HL-60 (cell line): ENCODE data around the gene BMX.

Experiments used
- DNase-seq, 2 experiments: peaks; one replicate each; pipeline ENCODE4 v3.0.0-alpha.2; 2010 to 2020; ENCODE audit warnings: low read depth in 1 of 2, low spot score in 1 of 2
- H3K27ac ChIP-seq: fragments of 250-450 bp; sonication (Bioruptor Pico); replicated peaks from 2 replicates; pipeline ENCODE4 v1.5.1; 2020; ENCODE audit warnings: mild to moderate bottlenecking, moderate library complexity
- H3K27me3 ChIP-seq: fragments of 250-450 bp; sonication (Bioruptor Pico); 2 replicates; pipeline ENCODE4 v1.5.1; 2021; ENCODE audit warnings: mild to moderate bottlenecking, moderate library complexity; ENCODE audit not compliant: insufficient read depth, poor library complexity, severe bottlenecking
- H3K4me3 ChIP-seq: replicated peaks from 2 replicates; pipeline ENCODE4 v1.5.1; 2011; ENCODE audit warnings: mild to moderate bottlenecking, control low read depth, low read length; ENCODE audit not compliant: insufficient read depth
- CTCF ChIP-seq: IDR thresholded peaks from one replicate; pipeline ENCODE4 v1.5.1; 2011; ENCODE audit warnings: low read length, control low read depth, inconsistent platforms; ENCODE audit not compliant: insufficient read depth
- GABPA ChIP-seq: IDR thresholded peaks from 2 replicates; pipeline ENCODE4 v1.6.1; 2012; ENCODE audit warnings: low read depth
- POLR2AphosphoS5 ChIP-seq: IDR thresholded peaks from 2 replicates; pipeline ENCODE4 v1.6.1; 2012; ENCODE audit warnings: low read depth
- SPI1 ChIP-seq: IDR thresholded peaks from 2 replicates; pipeline ENCODE4 v1.6.1; 2012; ENCODE audit warnings: low read depth, mild to moderate bottlenecking, borderline replicate concordance
- TF ChIP-seq, protein P1 (sequence below): IDR thresholded peaks from 2 replicates; pipeline ENCODE4 v1.6.1; 2012; ENCODE audit warnings: low read depth; ENCODE audit not compliant: insufficient replicate concordance

The BMX gene

GRCh38 chrX:15501506-15501905 is 899 bp downstream of the BMX start:
- Histone ChIP-seq H3K27me3 (no peaks in the 10 kb centered on the region), H3K27ac (no peak overlapping the region)
- TF ChIP-seq SPI1 (no peak), POLR2AphosphoS5 (no peak), CTCF (no peak), GABPA (no peak)
- TF ChIP-seq, protein P1, sequence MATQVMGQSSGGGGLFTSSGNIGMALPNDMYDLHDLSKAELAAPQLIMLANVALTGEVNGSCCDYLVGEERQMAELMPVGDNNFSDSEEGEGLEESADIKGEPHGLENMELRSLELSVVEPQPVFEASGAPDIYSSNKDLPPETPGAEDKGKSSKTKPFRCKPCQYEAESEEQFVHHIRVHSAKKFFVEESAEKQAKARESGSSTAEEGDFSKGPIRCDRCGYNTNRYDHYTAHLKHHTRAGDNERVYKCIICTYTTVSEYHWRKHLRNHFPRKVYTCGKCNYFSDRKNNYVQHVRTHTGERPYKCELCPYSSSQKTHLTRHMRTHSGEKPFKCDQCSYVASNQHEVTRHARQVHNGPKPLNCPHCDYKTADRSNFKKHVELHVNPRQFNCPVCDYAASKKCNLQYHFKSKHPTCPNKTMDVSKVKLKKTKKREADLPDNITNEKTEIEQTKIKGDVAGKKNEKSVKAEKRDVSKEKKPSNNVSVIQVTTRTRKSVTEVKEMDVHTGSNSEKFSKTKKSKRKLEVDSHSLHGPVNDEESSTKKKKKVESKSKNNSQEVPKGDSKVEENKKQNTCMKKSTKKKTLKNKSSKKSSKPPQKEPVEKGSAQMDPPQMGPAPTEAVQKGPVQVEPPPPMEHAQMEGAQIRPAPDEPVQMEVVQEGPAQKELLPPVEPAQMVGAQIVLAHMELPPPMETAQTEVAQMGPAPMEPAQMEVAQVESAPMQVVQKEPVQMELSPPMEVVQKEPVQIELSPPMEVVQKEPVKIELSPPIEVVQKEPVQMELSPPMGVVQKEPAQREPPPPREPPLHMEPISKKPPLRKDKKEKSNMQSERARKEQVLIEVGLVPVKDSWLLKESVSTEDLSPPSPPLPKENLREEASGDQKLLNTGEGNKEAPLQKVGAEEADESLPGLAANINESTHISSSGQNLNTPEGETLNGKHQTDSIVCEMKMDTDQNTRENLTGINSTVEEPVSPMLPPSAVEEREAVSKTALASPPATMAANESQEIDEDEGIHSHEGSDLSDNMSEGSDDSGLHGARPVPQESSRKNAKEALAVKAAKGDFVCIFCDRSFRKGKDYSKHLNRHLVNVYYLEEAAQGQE = no peak

GRCh38 chrX:15504661-15505060 is 4.1 kb downstream of the BMX start:
- peaks cover 2% of the 10 kb centered on the region for H3K27me3 ChIP-seq

More at GRCh38 chrX:15501506-15501905, 899 bp downstream of the BMX start:
- no peak for DNase-seq
- H3K4me3 ChIP-seq = no peak overlapping the region

GRCh38 chrX:15505101-15505500 is 4.5 kb downstream of the BMX start:
- Histone ChIP-seq H3K27ac (no peak overlapping the region), H3K27me3 (peaks cover 2% of the 10 kb centered on the region), H3K4me3 (no peak overlapping the region)
- DNase-seq = no peak
- TF ChIP-seq CTCF = no peak
- TF ChIP-seq GABPA = no peak
- TF ChIP-seq, protein P1 = no peak
- TF ChIP-seq SPI1 = no peak
- TF ChIP-seq POLR2AphosphoS5 = no peak

More at GRCh38 chrX:15504661-15505060, 4.1 kb downstream of the BMX start:
- H3K27ac ChIP-seq = no peak overlapping the region
- TF ChIP-seq SPI1 (no peak), POLR2AphosphoS5 (no peak), GABPA (no peak), CTCF (no peak)
- TF ChIP-seq, protein P1 = no peak
- H3K4me3 ChIP-seq = no peak overlapping the region
- no peak for DNase-seq
